C4-2B (cell line): ENCODE measurements around the gene MRPL57.

Experiments
- CTCF ChIP-seq: fragments of 450-650 bp; conservative IDR thresholded peaks from 2 replicates; pipeline ENCODE4 v1.5.1; 2017; ENCODE audit warnings: mild to moderate bottlenecking
- ZFX ChIP-seq: fragments of 450-650 bp; IDR thresholded peaks from 2 replicates; pipeline ENCODE4 v1.6.1; 2017

- TF ChIP-seq CTCF (no peak), ZFX (no peak)
These were observed 33.7 kb upstream of the MRPL57 start for GRCh38 chr13:21142766-21143165.
